Right ventricle myocardium inferior (tissue), 1 donor: Measurements from ENCODE around the gene ACCSL. TPM values are rescaled to one million over a fixed set of nuclear protein-coding genes. Genes with fewer than 3 reads are reported as not detected.

Source experiments
- ATAC-seq: fragments of 200-7000 bp; cut with Tn5 transposase; one replicate; pipeline ENCODE4 v1.9.1; 2020; ENCODE audit warnings: mild to moderate bottlenecking, moderate library complexity
- DNase-seq: peaks from one replicate; pipeline ENCODE4 v3.0.0; 2021; ENCODE audit errors: missing footprints
- intact Hi-C: fragments of 100-400 bp; cut with DNase I; formaldehyde crosslinking; loops from one replicate; pipeline ENCODE4 v1.11.0; 2022
- total RNA-seq: library from RNA; stranded (reverse); fragmentation: NEBNext Ultra II Directional; extraction: Animal tissue kit (Norgen Biotek cat#: 25700); gene quantifications from one replicate; pipeline ENCODE4 v1.2.1, GENCODE V29; 2021
- donor health status: DM: no; HTN: yes; CAD: no; lungs with severe emphysema.

The ACCSL gene
- total RNA-seq, 1 donor from 2014 or later = not detected

DNA sequence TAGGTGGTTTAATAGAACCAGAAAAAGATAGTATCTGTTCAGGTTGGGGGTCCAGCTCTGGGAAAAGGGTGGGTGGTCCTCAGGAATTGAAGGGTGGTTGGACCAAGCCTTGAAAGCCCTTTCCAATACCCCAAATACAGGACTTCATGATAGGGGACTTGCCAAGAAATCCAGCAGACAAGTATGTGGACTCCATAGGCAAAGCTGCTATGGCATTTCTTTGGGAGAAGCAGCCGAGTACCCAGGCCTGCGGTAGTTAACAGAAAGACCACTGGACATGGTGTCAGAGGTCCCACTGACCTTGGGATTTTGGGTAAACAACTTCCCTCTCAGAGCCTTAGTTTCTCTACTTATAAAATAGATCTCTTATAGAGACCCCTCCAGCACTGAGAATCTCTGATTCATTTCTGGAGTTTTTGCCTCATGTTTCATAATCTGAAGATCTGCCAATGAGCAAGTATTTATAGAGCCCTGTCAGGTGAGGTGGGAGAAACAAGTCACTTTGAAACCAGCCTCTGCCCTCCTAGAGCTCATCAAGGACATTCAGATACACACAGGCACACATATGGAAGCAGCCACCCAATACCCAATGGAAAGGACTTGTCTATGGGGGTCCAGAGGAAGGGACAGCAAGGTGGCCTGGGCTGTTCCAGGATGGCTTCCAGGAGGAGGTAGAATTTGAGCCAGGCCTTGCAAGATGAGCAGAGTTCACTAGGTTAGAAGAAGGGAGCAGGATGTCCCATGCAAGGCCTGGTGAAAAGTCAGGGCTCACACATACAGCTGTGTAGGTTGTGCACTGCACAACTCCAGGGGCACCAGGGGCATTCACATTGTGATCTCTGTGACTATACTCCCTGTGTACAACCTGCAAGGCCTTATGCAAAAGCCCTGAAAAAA lies 31.0 kb upstream of the ACCSL start:
- intact Hi-C loops = no loop called here
- DNase-seq (no peak), ATAC-seq (no peak)

DNA sequence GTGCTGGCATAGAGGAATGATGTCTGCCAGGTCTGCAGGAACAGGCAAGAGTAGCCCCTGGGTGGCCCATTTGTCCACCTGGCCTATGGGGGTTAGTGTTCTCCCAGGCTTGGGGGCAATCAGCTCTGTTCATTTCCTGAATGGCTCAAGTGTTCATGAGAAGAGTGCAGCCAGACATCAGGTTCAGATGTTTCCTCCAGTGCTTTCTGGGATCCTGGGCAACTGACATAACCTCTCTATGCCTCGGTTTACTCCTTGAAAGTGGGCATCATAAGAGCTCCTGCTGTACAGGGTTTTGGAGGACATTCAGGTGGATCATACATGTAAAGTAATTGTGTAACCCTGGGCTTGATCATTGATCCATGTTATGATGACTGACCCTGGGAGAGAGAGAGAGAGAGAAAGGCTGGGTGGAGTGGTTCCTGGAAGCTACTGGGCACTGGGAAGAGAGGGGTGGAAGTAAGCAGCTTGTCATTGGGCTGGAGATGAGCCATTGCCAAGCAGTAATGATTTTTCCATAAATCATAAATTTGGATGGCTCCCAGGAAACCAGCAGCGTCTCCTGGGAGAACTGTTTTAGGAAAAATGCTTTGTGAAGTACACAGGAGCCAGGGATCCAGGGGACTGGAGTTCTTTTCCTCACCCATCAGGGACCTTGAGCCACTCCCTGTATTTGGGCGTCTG lies 30.2 kb upstream of the ACCSL start:
- no peak for ATAC-seq
- DNase-seq = no peak
- intact Hi-C loops = no loop called here

DNA sequence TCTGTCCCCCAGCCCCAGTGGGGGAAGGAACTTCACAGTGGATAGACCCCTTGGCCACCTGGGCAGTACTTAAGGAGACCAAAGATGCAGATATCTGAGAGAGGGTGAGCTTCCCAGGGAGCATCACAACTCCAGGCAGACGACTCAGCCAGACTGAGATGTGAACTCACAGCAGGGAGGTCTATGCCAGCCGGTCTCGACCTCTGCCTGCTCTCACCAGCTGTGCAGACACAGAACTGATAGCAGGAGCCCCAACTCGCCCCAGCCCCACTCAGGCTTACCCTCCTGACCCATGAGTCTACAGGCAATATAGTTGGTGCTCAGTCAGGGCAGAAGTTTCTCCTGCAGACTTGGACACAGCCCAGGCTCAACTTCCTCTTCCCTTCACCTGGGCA lies 29.7 kb upstream of the ACCSL start:
- ATAC-seq = no peak
- intact Hi-C loops = no loop called here
- DNase-seq = no peak

DNA sequence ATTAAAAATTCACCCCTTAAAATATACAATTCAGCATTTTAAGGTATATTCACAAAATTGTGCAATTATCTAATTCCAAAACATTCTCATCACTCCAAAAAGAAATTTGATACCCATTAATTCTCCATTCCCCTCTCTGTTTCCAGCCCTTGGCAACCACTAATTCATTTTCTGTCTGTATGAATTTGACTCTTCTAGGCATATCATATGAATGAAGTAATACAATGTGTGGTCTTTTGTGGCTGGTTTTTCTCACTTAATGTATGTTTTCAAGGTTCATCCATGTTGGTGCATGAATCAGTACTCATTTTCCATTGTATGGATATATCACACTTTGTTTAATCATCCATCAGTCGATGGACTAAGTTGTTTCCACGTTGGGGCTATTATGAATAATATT lies 29.0 kb upstream of the ACCSL start:
- intact Hi-C loops = no loop called here
- DNase-seq (no peak), ATAC-seq (no peak)

DNA sequence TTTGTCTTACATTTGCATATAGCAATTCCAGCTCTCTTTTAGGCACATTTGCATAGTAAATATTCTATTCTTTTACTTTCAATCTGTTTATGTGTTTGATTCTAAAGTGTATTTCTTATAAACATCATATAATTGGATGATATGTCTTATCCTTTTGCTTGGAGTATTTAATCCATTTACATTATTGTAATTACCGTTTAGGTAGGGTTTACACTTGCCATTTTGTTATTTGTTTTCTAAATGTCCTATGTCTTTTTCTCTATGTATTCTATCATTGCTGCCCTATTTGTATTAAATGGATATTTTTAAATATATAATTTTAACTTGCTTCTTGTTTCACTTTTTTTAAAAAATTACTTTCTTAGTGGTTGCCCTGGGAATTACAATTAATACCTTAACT lies 22.8 kb upstream of the ACCSL start:
- ATAC-seq (no peak), DNase-seq (no peak)
- intact Hi-C loops = no loop called here

DNA sequence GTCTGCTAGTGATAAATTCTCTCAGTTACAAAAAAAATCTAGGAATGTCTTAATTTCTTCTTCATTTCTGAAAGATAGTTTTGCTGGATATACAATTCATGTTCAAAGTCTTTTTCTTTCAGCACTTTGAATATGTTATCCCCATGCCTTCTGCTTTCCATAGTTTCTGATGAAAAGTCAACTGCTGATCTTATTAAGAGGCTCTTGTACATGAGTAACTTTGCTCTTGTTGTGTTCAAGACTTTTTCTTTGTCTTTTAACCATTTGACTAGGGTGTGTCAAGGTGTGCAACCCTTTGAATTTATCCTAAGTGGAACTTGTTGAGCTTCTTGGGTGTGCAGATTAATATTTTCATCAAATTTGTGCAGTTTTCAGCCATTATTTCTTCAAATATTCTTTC lies 22.1 kb upstream of the ACCSL start:
- intact Hi-C loops = no loop called here
- ATAC-seq (no peak), DNase-seq (no peak)

DNA sequence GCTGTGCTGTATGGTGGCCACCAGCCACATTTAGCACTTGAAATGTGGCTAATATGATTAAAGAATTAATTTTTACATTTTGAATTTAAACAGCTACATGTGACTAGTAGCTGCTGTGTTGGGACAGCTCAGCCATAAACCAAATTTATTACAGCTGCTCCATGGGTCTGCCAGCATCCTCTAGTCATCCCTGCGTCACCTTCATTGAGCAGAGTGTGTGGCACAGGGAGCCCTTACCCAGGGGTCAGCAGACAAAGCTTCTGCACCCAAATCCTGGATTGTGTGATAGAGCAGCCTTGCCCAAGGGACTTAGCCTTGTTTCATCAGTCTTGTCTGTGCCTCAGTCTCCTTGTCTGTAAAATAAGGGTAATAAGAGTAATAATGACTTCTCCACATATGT lies 19.4 kb upstream of the ACCSL start:
- intact Hi-C loops = no loop called here
- no peak for DNase-seq
- no peak for ATAC-seq

DNA sequence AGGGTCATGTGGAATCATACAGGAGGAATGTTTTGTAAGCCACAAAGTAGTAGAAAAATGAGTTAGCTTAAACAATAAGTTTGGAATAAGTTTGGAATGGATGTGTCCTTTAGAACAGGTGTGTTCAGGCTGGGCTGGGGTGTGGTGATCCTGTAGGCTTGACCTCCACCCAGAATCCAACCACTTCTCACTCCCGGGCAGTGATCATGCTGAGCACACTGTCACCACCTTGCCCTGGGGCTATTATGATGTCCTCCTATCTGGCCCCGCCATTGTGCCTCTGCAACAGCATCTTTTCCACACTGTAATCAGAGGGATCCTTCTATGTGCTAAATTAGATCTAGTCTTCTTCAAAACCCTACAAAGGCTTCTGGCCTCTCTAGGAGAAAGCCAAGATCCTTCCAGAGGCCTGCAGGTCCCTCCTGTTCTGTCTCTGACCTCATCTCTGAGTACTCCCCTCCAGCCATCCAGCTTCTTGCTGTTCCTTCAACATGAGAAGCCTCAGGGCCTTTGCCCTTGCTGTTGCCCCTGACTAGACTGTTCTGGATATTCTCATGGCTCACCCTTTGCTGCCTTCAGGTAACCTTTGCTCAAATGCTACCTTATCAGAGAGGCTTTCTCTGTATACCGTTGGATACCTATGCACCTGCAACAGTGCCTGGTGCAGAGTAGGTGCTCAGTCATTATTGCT lies 18.8 kb upstream of the ACCSL start:
- ATAC-seq (no peak), DNase-seq (no peak)
- intact Hi-C loops = no loop called here

DNA sequence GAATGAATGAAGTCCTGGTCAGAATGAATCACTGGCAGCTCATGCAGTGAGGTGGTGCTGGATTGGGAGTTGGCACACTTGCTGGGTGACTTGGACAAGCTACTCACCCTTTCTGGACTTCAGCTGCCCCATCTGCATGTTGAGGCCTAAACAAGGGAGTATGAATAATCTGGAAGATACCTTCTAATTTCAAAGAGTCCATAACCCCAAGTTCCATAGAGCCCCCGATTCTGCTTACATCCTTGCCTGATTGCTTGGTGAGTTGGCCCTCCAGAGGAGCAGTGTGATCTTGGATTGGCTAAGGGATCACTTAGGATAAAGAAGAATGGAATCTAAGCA lies 18.3 kb upstream of the ACCSL start:
- intact Hi-C loops = no loop called here
- ATAC-seq = no peak
- no peak for DNase-seq

DNA sequence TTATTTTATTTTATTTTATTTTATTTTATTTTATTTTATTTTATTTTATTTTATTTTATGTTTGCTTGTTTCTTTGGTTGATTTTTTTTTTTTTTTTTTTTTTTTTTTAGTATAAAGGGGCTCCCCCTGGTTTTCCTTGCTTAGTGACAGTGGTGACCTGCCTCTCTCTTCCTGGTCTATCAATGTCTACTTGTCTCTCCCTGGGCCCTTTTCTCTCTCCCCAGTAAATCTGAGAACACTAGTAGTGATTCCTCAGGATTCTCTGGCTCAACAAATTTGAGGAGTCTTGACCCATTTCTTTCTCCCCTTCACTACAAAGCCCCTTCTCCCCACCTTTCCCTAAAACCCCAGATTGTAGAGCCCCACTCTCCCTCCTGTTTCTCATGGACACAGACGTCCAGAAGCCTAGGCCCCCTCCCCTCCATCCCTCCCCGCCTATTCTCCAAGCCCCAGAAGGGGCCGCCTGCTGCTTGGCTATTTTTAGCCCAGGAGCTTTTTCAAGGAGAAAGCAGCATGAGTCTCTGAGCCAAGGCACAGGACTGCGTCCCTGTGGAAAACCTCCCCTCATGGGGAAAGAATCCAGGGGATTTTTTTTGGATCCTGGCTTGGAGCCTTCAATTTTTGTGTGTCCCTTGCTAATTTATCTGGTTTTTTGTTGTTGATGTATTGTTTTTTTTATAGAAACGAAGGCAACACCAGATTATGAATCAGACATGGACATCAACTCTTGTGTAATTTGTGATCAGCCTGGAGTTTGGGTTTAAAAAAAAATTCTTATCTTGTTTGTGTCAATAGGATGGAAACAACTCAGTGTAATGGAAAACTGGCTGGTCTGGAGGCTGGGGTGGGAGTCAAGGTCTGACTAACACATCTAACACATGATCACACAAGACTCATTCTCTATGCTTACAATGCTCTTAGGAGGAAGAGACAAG lies 17.5 kb upstream of the ACCSL start:
- intact Hi-C loops = loop anchor here (2.0 kb wide), 1 partner anchor 41 kb away; no protein-coding TSS in a partner anchor
- no peak for DNase-seq

DNA sequence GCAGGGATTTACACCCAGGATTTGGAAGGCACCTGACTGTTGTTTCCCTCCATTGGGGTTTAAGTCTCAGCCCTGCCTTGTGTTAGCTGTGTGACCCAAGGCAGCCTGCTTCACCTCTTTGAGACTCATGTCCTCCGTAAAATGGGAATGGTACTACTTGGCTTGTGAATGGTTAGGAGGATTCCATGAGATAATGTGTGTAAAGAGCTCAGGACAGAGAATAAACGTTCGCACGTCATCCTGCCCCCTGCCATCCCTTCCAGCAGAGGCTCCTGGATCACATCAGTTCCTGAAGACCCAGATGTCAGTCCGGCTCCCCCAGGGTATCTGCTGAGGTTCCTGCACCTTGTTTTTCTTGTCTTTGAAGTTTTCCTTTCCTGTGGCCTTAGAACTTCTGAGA lies 16.8 kb upstream of the ACCSL start:
- intact Hi-C loops = loop anchor here (2.0 kb wide), 1 partner anchor 42 kb away; no protein-coding TSS in a partner anchor
- ATAC-seq (no peak), DNase-seq (no peak)

More for the DNA sequence above, 17.5 kb upstream of the ACCSL start:
- peak; percentile 76 for ATAC-seq

DNA sequence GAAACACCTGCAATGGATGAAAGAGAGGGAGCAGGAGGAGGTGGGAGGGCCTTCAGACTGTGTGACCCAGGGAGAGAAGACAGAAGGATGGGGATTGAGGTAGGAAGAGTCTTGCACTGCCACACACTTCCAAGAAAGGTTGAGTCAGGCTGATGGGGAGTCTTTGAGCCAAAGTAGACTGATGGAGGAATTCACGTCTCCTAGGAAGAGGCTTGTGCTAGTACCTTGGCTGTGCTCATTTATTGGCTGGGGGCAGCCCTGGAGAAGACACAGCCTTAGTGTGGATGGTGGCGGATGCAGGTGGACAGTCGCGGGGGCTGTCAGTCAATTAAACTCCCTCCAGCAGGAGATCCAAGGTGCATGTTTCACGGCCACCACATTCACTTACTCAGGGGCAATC lies 16.2 kb upstream of the ACCSL start:
- DNase-seq (no peak), ATAC-seq (no peak)
- intact Hi-C loops = loop anchor here (2.0 kb wide), 1 partner anchor 43 kb away; no protein-coding TSS in a partner anchor

DNA sequence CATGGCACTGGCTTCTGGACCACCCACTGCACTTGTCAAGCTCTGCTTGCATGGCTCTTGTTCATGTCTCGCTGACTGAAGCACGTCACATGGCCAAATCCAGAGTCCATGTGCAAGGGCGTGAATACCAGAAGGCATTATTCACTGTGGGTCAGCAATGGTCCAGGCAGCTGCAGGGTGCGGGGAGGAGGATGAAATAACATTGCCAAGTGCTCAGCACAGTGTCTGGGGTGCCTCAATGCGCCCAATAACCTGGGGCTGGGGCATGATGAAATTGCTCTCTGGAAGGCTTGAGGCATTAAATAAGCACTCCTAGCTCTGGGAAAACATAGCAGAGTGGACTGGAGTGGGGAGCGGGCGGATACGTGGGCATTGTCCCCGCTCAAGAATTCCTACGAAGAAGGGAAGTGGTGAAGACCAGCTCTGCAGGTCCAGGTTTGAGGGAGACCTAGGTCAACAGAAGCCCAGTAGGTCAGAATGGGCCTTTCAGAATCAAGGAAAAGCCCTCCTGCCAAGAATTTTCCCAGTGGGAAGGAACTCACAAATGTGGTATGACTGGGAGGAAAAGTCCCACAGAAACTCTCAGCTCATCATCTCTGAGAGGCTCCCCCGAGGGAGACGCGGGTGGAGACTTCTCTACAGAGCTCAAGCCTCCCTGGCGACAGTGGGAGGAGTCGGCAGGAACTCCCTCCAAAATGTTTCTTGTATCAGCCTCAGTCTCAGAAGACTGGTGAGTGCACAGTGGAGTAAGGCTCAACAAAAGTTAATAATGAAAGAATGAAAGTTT lies 15.3 kb upstream of the ACCSL start:
- intact Hi-C loops = loop anchor here (1.0 kb wide), 1 partner anchor 90 kb away; the partner anchor contains the start of gene C11orf96
- DNase-seq = peak; percentile 75

DNA sequence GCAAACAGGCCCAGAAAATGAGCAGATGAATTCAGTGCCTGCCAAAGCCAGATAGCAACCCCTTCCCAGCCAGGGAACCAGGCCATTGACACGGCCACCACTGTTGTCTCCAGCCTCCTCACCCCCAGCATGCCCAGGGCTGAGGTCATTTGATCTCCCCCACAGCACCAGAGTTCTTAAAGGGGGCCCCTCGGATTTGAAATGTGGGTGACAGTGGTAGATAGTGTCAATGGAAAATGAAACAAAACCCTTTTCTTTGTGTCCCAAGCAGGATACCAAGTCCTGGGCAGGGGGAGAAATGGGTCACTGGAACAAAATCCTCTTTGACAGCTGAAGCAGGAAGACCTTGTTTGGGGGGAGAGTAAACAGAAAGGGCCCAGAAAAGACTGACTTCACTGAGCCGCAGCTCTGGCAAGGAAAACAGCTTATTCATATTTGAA lies 14.3 kb upstream of the ACCSL start:
- no peak for ATAC-seq
- no peak for DNase-seq
- intact Hi-C loops = loop anchor here (1.0 kb wide), 1 partner anchor 91 kb away; the partner anchor contains the start of gene C11orf96

More for the DNA sequence above, 15.3 kb upstream of the ACCSL start:
- peak; percentile 36 for ATAC-seq

DNA sequence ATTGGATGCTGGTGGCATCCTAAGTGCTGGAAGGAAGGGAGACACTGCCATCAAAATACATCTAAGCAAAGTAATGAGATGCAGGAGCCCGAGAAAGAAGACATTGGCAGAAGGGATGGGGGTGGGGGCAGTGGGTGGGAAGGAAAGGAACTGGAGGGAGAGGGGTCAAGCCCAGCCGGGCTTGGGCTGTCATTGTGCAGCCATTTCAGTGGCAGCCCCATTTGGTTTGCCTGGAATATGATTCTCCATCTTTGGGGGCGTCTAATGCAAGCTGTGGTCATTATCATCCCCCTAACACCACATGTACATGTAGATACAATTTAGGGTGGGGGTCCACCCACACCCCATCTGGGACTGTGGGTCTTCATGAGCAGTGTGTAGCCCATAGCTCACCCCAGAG lies 13.9 kb upstream of the ACCSL start:
- ATAC-seq (no peak), DNase-seq (no peak)
- intact Hi-C loops = loop anchor here (1.0 kb wide), 1 partner anchor 92 kb away; the partner anchor contains the start of gene C11orf96

DNA sequence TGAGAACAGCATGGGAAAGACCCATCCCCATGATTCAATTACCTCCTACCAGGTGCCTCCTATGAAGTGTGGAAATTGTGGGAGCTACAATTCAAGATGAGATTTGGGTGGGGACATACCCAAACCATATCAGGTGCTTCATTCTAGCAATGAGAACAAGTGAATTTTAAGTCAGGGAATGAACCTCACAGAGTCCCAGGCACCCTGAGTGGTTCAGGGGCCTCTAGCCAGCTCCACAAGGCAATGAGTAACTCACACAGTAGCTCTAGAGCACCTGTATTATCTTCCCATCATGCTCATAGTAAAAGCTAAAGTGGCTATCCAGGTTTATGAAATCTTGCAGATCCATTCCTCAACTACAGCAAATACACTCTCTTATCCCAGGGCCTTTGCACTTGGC lies 13.1 kb upstream of the ACCSL start:
- no peak for DNase-seq
- intact Hi-C loops = no loop called here
- ATAC-seq = no peak

DNA sequence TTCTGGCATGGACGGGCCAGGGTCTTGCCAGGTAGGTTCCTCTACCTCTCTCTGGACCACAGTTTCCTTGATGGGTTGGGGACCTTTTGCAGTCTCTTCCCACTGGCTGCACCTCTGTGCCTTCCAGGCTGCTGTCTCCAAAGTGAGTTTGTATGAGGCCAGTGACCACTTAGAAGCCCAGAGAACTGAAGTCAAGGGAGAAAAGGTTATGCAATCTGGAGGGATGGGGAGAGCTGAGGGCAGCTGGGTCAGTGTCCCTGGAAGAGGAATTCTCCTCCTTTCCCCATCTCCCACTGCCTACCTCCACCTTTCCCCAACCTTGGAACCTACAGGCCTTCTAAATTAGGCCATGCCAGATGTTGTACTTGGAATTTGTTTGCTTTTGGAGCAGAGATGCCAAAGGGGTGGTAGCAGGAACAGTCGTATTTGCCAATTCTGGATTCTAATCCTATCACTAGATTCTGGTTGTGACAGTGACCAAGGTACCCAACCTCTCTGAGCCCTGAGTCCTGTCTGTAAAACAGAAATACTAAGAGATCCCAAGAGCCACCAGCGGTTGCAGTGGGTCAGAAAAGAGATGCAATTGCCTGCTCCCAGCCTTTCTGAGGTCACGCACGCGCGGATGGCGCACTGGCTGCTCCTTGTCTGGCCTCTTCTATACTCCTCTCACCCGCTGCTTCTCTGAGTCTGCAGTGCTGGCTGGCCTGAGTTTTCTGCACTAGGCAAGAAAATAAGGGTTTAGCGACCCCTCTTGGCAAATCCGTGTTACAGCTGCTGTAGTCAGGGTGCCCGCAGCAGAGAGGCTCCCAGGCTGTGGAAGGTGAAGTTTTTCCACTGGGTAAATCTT lies 10.7 kb upstream of the ACCSL start:
- peak; percentile 89 for DNase-seq
- peak; percentile 96 for ATAC-seq
- intact Hi-C loops = loop anchor here (1.0 kb wide), 1 partner anchor 146 kb away; no protein-coding TSS in a partner anchor
